ENCODE data around the gene TAF1.
"Not testable (repeated sequence)": the region's sequence is repeated elsewhere in the genome, so short reads cannot be mapped to it uniquely, and the experiment has no call there.

Gene TAF1

DNA sequence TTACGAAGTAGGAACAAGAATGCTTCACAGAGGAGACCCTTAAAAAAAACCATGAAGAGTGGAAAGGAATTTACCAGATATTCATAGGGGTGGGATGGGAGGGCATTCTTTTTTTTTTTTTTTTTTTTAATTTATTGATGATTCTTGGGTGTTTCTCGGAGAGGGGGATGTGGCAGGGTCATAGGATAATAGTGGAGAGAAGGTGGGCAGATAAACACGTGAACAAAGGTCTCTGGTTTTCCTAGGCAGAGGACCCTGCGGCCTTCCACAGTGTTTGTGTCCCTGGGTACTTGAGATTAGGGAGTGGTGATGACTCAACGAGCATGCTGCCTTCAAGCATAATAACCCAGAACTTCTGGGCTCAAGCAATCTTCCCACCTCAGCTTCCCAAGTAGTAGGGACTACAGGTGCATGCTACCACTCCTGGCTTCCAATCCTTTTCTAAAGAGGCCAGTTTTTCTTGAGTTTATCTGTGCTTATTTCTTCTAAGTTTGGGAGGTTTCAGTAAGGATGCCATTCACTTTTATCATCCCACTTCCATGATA lies 100.9 kb downstream of the TAF1 start:
- Mint-ChIP-seq H3K36me3 (peaks cover 9% of the 10 kb centered on the region), H3K27ac (no peak overlapping the region), H3K27me3 (no peaks in the 10 kb centered on the region), H3K4me3 (no peak overlapping the region), H3K9me3 (no peaks in the 10 kb centered on the region), H3K4me1 (no peaks in the 10 kb centered on the region)

DNA sequence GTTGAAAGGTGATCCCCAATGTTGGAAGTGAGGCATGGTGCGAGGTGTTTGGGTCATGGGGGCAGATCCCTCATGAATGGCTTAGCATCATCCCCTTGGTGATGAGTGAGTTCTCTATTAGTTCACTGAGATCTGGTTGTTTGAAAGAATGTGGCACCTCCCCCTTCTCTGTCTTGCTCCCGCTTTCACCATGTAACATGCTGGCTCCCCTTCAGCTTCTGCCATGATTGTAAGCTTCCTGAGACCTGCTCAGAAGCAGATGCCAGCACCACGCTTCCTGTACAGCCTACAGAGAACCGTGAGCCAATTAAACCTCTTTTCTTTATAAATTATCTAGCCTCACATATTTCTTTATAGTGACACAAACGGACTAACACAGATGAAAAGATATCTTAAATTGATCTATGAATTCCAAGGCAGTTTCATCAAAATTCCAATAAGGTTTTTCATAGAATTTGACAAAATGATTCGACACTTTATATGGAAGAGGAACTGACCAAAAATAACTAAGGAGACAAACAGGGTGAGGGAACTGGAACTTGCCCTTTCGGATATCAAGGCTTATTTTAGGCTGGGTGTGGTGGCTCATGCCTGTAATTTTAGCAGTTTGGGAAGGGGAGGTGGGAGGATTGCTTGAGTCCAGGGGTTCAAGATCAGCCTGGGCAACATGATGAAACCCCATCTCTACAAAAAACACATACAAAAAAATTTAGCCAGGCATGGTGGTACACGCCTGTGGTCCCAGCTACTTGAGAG lies 109.8 kb downstream of the TAF1 start:
- Mint-ChIP-seq H3K4me3 (no peak overlapping the region), H3K27me3 (no peaks in the 10 kb centered on the region), H3K36me3 (peaks cover 11% of the 10 kb centered on the region), H3K9me3 (no peaks in the 10 kb centered on the region), H3K4me1 (peaks cover 3% of the 10 kb centered on the region), H3K27ac (no peak overlapping the region)

DNA sequence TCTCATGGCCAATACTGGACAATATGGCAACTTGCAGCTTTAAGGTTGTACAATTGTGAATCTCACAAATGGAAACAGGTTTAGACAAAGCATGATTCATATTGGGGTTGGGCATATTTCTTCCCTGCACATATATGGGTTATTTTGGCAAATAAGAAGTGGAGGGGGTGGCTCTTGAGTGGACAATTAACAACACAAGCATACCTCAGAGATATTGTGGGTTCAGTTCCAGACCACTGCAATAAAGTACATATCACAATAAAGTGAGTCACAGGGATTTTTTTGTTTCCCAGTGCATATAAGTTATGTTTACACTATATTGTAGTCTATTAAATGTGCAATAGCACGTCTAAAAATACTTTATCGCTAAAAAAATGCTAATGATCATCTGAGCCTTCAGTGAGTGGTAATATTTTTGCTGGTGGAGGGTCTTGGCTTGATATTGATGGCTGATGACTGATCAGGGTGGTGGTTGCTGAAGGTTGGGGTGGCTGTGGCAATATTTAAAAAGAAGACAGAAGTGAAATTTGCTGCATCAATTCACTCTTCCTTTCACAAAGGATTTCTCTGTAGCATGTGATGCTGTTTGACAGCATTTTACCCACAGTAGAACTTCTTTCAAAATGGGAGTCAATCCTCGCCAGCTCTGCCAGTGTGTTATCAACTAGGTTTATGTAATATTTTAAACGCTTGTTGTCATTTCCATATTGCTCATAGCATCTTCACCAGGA lies 116.2 kb downstream of the TAF1 start:
- no peaks in the 10 kb centered on the region for H3K4me1 Mint-ChIP-seq
- H3K9me3 Mint-ChIP-seq, result no peaks in the 10 kb centered on the region
- H3K36me3 Mint-ChIP-seq, result no peaks in the 10 kb centered on the region
- H3K27me3 Mint-ChIP-seq, result no peaks in the 10 kb centered on the region
- peak overlapping the region; percentile 30 for H3K27ac Mint-ChIP-seq
- H3K4me3 Mint-ChIP-seq, result no peak overlapping the region

DNA sequence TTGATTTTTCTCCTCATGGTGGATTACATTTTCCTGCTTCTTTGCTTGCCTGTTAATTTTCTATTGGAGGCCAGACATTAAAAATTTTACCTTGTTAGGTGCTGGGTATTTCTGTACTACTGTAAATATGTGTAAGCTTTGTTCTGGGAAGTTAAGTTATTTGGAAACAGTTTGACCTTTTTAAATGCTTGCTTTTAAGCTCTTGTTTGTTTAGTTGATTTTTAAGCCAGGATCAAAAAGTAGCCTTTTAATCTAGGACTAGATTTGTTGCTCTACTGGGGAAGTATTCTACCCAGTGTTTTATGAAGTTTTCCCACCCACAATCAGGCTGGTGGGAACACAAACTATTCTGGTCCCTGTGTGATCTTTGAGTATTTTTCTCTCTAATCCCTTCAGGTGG lies 121.7 kb downstream of the TAF1 start:
- H3K36me3 Mint-ChIP-seq, result peaks cover 3% of the 10 kb centered on the region
- no peaks in the 10 kb centered on the region for H3K9me3 Mint-ChIP-seq
- H3K4me1 Mint-ChIP-seq, result peaks cover 16% of the 10 kb centered on the region
- no peak overlapping the region for H3K27ac Mint-ChIP-seq
- H3K4me3 Mint-ChIP-seq, result no peak overlapping the region
- H3K27me3 Mint-ChIP-seq, result no peaks in the 10 kb centered on the region

DNA sequence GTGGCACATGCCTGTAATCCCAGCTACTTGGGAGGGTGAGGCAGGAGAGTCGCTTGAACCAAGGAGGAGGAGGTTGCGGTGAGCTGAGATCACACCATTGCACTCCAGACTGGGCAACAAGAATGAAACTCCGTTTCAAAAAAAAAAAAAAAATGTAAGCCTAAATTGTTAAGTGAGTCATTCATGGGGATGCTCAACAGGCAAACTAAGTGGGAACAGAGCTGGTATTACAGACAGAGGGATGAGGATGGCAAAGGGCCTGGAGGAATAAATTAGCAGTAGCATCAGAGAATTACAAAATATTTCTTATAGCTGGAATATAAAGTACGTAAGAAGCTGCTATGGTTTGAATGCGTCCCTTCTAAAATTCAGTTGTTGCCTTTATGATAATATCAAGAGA lies 123.4 kb downstream of the TAF1 start:
- Mint-ChIP-seq H3K4me3 (no peak overlapping the region), H3K27ac (no peak overlapping the region), H3K36me3 (peaks cover 3% of the 10 kb centered on the region), H3K9me3 (no peaks in the 10 kb centered on the region), H3K4me1 (peaks cover 20% of the 10 kb centered on the region), H3K27me3 (no peaks in the 10 kb centered on the region)

DNA sequence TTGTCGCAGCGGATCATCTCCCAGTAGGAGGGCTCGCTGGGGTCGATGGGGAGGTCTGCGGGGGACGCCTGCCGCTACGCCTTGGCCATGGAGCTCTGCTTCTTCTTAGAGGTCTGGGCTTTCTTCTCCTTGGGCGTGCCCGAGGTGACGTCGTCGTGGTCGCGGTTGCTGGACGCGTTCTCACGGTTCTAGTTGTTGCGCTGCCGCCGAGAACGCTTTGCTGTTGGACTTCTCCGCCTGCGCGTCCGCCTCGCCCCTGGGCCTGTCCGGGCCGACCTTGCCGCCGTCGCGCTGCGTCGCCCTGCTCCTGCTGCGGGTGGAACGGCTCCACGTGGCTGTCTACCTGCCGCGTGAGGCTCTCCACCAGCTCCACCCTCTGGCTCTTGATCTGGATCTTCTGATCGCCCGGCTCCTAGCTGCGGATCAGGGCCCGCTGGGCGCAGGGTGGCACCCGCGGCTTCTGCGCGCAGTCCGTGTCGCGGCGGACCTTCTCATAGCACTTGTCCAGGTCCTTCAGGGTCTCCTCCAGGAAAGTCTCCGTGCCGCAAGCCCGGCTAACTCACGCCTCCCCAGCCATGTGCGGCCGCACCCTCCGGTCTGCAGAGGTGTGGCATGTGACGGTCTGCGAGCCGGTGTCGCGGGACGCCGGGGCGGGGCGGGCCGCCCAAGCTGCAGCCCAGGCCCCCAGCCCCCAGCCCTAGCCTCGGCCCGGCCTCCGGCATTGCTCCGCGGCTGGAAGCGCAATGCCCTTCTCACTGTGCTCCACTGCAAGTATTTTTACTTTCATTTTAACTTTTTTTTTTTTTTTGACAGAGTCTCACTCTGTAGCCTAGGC lies 126.3 kb downstream of the TAF1 start:
- Mint-ChIP-seq H3K27me3 (no peaks in the 10 kb centered on the region), H3K27ac (peak overlapping the region; percentile 77), H3K4me1 (peaks cover 20% of the 10 kb centered on the region), H3K36me3 (peaks cover 3% of the 10 kb centered on the region), H3K9me3 (no peaks in the 10 kb centered on the region), H3K4me3 (peak overlapping the region; percentile 89)

DNA sequence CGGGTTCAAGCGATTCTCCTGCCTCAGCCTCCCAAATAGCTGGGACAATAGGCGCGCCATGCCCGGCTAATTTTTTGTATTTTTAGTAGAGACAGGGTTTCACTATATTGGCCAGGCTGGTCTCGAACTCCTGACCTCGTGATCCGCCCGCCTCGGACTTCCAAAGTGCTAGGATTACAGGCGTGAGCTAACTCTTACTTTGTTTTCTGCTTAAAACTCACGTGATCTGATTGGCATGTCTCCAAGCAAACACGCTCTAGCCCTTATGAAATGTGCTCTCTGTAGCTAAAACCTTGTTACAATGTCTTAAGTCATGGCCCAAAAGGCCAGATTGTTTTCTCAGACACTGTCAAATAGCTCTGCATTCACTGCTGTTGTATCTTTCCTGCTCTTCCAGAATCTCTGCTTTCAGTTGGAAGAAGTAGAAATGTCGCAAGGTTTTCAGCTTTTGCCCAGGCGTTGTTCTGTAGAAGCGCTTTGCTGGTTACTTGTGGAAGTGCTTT lies 127.0 kb downstream of the TAF1 start:
- H3K4me1 Mint-ChIP-seq, result peaks cover 20% of the 10 kb centered on the region
- H3K27ac Mint-ChIP-seq, result no peak overlapping the region
- H3K4me3 Mint-ChIP-seq, result peak overlapping the region; percentile 89

DNA sequence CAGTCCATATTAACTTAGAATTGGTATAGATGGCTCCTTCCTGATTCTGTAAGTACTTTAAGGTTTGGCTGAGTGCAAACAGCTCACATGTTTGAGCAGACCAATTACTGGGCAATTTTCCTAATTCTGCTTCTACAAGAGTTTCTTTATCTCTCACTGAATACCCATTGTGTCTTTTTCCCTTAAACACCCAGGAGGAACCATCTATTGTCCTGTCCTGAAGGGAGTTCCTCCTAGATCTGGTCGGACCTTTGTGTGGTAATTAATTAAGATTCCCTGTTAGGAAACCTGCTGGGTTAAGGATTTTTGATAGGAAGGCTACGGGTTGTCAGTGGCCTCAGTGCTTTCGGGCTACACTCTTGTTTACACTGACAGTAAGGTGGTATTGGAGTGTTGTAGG lies 129.8 kb downstream of the TAF1 start:
- not testable (repeated sequence) for H3K36me3 Mint-ChIP-seq, H3K9me3 Mint-ChIP-seq, H3K27me3 Mint-ChIP-seq, H3K4me3 Mint-ChIP-seq, H3K27ac Mint-ChIP-seq
- H3K4me1 Mint-ChIP-seq, result peaks cover 12% of the 10 kb centered on the region

More for the DNA sequence above, 127.0 kb downstream of the TAF1 start:
- Mint-ChIP-seq H3K36me3 (no peaks in the 10 kb centered on the region), H3K27me3 (no peaks in the 10 kb centered on the region), H3K9me3 (no peaks in the 10 kb centered on the region)

DNA sequence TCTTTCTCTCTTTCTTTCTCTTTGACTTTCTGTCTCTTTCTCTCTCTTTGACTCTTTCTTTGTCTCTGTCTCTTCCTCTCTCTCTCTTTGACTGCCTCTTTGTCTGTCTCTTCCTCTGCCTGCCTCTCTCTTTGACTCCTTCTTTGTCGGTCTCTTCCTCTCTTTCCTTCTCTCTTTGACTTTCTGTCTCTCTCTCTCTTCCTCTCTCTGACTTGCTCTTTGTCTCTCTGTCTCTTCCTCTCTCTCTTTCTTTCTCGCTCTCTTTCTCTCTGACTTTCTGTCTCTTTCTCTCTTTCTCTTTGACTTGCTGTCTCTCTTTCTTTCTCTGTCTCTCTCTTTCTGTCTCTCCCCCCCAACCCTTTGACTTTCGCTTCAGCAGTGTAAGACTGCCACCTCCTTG lies 130.3 kb downstream of the TAF1 start:
- H3K27ac Mint-ChIP-seq, result no peak overlapping the region

DNA sequence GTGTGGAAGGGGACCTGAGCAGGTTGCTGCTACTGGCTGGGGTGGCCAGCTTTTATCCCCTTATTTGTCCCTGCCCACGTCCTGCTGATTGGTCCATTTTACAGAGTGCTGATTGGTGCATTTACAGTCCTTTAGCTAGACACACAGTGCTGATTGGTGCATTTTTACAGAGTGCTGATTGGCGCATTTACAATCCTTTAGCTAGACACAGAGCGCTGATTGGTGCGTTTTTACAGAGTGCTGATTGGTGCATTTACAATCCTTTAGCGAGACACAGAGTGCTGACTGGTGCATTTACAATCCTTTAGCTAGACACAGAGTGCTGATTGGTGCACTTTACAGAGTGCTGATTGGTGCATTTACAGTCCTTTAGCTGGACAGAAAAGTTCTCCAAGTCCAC lies 135.9 kb downstream of the TAF1 start:
- not testable (repeated sequence) for H3K9me3 Mint-ChIP-seq, H3K27ac Mint-ChIP-seq, H3K27me3 Mint-ChIP-seq, H3K4me1 Mint-ChIP-seq, H3K4me3 Mint-ChIP-seq, H3K36me3 Mint-ChIP-seq

More for the DNA sequence above, 130.3 kb downstream of the TAF1 start:
- H3K27me3 Mint-ChIP-seq, result no peaks in the 10 kb centered on the region
- peaks cover 8% of the 10 kb centered on the region for H3K4me1 Mint-ChIP-seq
- no peaks in the 10 kb centered on the region for H3K9me3 Mint-ChIP-seq
- H3K4me3 Mint-ChIP-seq, result no peak overlapping the region
- H3K36me3 Mint-ChIP-seq, result no peaks in the 10 kb centered on the region

DNA sequence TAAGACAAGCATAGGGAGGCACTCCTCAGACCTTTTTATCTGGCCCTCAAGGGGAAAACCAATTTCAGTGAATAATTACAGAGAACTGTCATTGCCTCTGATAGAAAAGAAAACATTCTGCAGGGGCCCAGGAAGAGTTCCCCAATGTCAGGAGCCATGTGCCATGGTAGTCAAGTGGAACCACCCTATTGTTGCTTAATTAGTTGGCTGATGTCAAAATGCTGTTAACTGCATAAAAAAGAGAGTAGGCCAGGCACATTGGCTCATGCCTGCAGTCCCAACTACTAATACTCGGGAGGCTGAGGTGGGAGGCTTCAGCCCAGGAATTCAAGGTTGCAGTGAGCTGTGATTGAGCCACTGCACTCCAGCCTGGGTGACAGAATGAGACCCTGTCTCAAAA lies 138.2 kb downstream of the TAF1 start:
- no peak overlapping the region for H3K4me3 Mint-ChIP-seq
- H3K27me3 Mint-ChIP-seq, result no peaks in the 10 kb centered on the region
- H3K36me3 Mint-ChIP-seq, result no peaks in the 10 kb centered on the region
- H3K9me3 Mint-ChIP-seq, result no peaks in the 10 kb centered on the region
- no peaks in the 10 kb centered on the region for H3K4me1 Mint-ChIP-seq
- H3K27ac Mint-ChIP-seq, result no peak overlapping the region

DNA sequence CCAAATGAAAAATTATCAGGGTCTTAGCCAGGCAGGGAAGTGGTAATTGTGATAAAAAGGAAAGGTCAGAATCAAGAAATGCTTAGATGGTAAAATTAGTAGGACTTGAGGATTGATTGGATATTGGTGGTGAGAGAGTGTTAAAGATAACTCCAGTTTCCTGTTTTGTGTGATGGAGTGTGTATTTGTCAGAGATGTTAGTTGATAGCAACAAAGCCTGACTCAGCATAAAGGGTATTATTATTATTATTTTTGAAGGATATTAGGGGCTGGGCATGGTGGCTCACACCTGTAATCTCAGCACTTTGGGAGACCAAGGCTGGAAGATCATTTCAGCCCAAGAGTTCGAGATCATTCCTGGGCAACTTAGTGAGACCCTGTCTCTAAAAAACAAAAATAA lies 143.1 kb downstream of the TAF1 start:
- Mint-ChIP-seq H3K36me3 (no peaks in the 10 kb centered on the region), H3K9me3 (no peaks in the 10 kb centered on the region), H3K4me1 (peaks cover 10% of the 10 kb centered on the region), H3K27ac (no peak overlapping the region), H3K27me3 (no peaks in the 10 kb centered on the region), H3K4me3 (no peak overlapping the region)

DNA sequence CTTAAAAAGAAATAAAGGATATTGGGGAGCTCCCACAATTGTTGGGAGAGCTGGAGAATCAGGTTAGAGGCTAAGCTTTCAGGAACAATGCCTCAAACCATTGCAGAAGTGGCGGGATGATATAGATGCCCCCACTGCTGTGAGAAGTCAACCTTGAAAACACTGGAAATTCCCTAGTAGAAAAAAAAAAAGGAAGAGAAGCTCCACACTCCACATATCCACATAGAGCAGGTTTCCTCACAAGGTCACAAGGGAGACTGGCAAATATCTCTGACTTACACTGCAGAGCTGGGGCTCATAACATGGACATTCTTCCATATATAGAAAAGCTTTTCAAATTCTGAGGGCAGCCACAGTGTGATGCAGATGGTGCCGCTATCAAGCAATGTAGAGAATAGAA lies 144.0 kb downstream of the TAF1 start:
- Mint-ChIP-seq H3K27ac (no peak overlapping the region), H3K9me3 (no peaks in the 10 kb centered on the region), H3K4me3 (no peak overlapping the region), H3K27me3 (no peaks in the 10 kb centered on the region), H3K4me1 (peaks cover 17% of the 10 kb centered on the region), H3K36me3 (no peaks in the 10 kb centered on the region)

DNA sequence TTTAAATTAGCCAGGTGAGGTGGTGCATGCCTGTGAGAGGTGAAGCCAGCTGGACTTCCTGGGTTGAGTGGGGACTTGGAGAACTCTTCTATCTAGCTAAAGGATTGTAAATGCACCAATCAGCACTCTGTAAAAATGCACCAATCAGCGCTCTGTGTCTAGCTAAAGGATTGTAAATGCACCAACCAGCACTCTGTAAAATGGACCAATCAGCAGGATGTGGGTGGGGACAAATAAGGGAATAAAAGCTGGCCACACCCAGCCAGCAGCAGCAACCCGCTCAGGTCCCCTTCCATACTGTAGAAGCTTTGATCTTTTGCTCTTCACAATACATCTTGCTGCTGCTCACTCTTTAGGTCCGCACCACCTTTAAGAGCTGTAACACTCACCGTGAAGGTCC lies 147.6 kb downstream of the TAF1 start:
- H3K9me3 Mint-ChIP-seq, H3K27me3 Mint-ChIP-seq, H3K36me3 Mint-ChIP-seq, H3K27ac Mint-ChIP-seq, H3K4me3 Mint-ChIP-seq: not testable (repeated sequence)
- peaks cover 22% of the 10 kb centered on the region for H3K4me1 Mint-ChIP-seq

DNA sequence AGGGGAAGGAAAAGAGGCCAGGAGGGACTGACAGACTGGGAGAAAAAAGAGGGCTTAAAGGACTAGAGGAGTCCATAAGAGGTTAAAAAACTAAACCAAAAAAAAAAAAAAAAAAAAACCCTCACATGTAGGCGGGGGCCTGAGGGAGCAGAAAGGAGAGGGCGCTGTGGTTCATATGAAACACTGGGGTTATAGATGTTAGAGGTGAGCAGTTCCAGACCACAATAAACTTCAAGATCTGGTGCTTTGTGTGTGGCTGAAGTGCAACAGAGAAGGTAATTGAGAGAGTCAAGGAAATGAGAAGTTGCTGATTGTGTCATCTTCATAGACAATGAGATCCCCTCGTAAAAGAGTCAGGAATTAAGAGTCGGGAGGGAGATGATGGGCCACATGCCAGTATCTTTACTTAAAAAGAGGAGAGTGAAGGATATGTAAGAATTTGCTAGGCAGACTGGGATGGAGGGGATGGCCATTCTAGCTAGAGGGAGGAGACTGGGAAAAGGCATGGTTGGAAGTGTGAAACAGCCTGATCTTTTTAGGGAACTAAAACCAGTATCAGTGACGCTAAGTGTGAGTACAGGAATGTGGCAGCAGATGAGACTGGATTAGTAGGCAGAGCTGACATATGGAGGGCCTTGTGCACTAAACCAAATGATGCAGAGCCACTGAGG lies 148.3 kb downstream of the TAF1 start:
- Mint-ChIP-seq H3K27ac (peak overlapping the region; percentile 70), H3K9me3 (no peaks in the 10 kb centered on the region), H3K4me3 (peak overlapping the region; percentile 27)

More for the DNA sequence above, 148.3 kb downstream of the TAF1 start:
- Mint-ChIP-seq H3K27me3 (no peaks in the 10 kb centered on the region), H3K4me1 (peaks cover 22% of the 10 kb centered on the region), H3K36me3 (no peaks in the 10 kb centered on the region)
